COR-L47 (cell line): ENCODE results near the gene ARL4C.
"Not testable (repeated sequence)": the region's sequence is repeated elsewhere in the genome, so short reads cannot be mapped to it uniquely, and the experiment has no call there.

Experiments used
- DNase-seq: peaks from one replicate; lab custom pipeline; 2025; lab: John Stamatoyannopoulos, UW

ARL4C gene

GRCh38 chr2:234476766-234477165 is 20.1 kb downstream of the ARL4C start:
- DNase-seq = no peak

- DNase-seq = no peak
Measured at GRCh38 chr2:234474654-234475053, 22.2 kb downstream of the ARL4C start.

GRCh38 chr2:234472155-234472554 is 24.7 kb downstream of the ARL4C start:
- DNase-seq = no peak

DNA sequence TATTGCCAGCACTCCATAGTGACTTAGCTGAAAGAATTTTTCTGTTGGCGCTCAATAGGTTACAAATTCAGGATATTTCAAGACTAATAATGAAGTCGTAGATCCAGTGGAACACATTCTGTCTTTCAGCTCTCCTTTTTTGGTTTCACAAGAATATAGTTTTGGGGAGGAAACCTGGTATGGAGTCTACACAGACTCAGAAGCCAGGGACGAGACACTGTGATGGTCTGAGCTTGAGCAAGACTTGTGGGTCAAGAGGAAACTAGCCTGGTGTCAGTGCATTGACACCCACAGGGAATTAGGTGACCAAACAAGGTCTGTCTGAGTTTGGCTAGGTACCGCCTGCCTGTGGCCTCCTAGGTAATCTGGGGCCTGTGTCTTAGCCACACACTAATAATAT is 26.9 kb downstream of the ARL4C start:
- no peak for DNase-seq

DNA sequence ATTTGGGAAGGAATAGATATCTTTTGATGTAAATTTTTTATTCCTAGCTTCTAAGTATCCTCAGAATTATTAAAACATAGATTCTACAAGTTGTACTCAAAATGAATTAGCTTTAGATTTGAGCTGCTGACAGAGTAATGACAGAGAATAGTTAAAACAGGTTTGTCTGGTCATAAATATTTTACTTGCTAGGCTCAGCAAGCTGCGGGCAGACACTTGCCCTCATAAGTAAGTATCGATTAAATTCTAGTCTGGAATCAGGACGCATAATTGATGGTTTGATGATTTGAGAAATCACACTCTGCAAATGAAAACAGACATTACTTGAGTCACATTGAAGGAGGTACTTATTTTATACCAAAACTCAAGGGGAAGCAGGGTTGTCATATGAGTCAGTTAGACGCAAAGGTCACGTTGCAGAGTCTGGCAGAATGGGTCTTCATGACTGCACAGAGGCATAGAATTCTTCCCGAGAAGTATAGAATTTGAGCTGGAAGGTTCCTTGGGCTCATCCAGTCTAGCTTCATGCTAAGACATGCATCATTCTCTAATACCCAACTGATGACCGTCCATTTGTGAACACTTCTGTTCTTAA is 27.5 kb downstream of the ARL4C start:
- DNase-seq = no peak

GRCh38 chr2:234468503-234468902 is 28.4 kb downstream of the ARL4C start:
- DNase-seq = no peak

DNA sequence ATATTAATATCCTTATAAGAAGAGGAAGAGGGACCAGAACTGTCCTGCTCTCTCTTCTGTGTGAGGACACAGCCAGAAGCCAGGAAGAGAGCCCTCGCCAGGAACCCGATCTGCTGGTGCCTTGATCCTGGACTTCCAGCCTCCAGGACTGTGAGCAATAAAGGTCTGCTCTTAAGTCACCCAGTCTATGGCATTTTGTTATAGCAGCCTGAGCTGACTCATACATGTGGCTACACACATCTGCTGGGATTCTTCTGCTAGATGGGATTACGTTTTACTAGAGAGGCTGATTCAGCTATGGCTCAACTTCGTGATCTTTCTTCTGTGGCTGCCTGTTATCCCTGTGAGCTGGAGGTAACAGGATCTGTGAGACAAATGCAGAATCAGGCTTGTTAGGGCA is 29.6 kb downstream of the ARL4C start:
- no peak for DNase-seq

GRCh38 chr2:234464291-234464645 is 32.6 kb downstream of the ARL4C start:
- DNase-seq = no peak

GRCh38 chr2:234463626-234464290 is 33.1 kb downstream of the ARL4C start:
- peak; percentile 80 for DNase-seq

GRCh38 chr2:234462218-234462992 is 34.5 kb downstream of the ARL4C start:
- no peak for DNase-seq

- no peak for DNase-seq
Measured at GRCh38 chr2:234459401-234460009, 37.4 kb downstream of the ARL4C start.

- DNase-seq = no peak
Measured at GRCh38 chr2:234458466-234458865, 38.4 kb downstream of the ARL4C start.

DNA sequence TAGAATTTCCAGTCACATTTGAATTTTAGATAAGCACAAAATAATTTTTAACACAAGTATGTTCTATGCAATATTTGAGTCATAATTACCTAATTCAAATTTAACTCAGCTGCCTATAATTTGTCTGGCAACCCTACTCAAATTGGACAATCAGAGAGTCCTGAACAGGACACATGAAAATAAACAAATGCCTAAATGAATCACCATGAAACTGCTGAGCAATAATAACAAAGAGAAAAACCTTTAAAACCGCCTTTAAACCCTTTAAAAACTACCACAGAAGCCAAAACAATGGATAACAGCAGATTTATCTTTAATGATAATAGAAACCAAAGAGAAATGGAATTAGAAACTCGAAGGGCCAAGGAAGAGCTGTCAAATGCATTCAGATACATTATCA is 39.5 kb downstream of the ARL4C start:
- no peak for DNase-seq

- not testable (repeated sequence) for DNase-seq
Measured at GRCh38 chr2:234455246-234455645, 41.6 kb downstream of the ARL4C start.

- DNase-seq = no peak
Measured at GRCh38 chr2:234454433-234454832, 42.4 kb downstream of the ARL4C start.

DNA sequence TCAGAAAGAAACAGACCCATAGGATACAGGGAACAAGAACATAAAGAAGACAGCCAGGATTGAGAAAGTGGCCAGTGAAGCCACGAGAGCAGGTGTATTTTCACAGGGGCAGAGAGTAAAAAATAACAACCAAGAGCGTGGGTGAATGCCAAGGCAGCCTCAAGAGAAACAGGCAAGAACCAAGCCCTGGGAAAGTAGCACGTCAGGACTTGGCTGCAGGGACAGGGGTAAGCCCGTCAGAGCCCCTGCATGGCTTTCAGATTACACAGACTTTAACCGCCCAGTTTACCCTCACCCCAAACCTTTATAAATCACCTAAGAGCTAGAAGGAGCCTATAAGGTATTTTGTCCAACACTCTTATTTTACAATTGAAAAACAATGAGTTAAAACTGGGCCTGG is 43.7 kb downstream of the ARL4C start:
- no peak for DNase-seq

DNA sequence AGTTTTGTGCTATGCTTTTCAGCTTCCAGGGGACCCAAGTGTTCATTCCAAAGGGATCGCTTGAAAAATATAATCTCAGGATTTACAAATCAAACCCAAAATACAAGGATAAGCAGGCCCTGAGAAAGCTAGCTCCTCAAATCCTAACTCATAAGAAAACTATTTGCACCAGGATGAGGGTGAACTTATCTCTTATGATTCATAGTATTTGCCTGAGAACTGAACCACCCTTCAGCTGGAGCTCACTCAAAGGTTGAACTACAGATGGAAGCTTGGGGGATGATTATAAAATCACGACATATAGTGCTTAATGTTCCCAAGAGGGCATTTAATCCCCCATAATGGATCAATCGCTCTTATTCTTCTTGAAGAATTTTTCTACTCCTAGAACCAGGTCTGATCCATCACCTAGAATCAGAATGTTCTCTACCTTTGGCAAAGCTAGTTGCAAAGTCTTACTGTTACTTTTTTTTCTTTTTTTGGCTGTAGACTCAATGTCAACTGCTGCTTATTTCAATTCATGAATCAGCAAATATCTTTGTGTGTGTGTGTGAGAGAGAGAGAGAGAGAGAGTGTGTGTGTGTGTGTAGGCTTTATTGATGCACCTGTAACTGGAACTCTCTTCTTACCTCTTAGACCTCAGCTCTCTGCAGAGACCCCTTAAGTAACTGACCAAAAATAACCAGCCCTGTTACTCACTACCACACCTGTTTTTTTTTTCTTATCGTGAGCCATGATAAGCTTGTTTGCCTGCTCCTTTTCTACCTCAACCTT is 44.8 kb downstream of the ARL4C start:
- DNase-seq = no peak

DNA sequence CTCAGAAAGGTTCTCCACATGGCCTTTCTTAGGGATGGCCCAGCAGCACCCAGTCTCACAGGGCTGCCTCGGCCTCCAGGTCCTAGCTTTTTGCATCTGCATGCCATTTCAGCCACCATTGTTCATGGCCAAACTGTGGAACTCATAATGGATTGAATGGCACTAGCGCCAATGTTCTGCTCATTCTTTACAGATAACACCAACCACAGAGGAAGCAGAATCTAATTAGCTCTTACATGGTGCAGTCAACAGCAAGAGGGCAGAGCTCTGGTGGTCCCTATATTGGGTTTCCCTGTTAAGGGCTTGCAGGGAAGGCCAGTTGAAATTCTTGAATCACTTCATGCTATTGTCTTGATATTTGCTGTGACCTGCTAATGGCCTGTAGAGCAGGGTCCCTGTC is 45.6 kb downstream of the ARL4C start:
- DNase-seq = no peak

DNA sequence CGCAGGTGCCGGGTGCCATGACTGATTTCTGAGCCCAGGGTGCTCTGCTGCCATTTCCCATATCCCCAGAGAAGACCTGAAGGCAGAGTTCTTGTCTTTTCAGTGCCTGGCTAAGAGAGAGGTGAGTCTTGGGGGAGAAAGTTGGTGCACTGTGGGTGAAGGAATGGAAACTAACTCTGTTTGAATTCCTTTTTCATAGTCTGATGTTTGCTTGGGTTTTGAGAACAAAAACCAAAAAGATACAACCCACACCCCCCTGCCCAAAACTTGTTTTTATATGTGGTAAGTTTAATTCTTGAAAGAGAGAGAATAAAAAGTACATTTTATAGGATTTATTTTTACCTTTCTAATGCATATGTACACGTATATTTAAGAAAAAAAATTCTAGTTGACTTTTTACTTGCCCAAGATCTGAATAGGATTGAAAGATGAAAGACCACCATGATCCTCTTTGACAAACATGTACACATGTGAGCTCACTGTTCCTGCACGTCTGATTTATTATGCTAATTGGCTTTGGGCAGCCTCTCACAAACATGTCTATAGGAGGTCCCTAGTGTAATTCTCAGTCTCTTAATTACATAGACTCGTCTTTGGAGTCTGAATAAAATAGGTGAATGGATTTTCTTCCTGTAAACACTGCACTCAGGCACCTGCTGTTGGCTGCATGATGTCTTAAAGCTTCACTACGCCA is 46.3 kb downstream of the ARL4C start:
- DNase-seq = peak; percentile 23

- no peak for DNase-seq
Measured at GRCh38 chr2:234448506-234449184, 48.2 kb downstream of the ARL4C start.

DNA sequence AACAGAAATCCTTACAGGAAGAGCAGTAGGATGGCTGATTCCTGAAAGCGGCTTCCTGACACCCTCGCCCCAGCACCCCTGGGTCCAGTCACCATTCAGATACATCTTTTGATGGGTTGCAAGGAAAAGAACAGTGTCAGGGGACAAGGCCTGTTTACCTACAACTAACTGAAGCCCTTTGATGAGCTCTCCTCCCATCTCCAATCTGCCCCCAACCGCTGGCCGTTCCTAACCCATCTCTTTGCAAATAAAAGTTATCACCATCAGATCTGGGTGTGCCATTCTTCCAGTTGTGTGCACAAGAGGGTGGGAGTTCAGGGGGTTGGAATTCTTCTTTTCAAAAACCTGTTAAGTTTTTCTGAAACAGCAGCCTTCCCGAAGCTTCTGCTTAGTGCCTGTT is 48.9 kb downstream of the ARL4C start:
- DNase-seq = no peak
